ENCODE data around the gene UBE2L3. TPM values are rescaled to one million over a fixed set of nuclear protein-coding genes. Genes with fewer than 3 reads are reported as not detected.
A peak's percentile ranks its signal among the peaks of the same experiment; 100 is the strongest.
"Not testable (repeated sequence)": the region's sequence is repeated elsewhere in the genome, so short reads cannot be mapped to it uniquely, and the experiment has no call there.

The UBE2L3 gene
- polyA plus RNA-seq, 1 donor = 36.8 TPM

DNA sequence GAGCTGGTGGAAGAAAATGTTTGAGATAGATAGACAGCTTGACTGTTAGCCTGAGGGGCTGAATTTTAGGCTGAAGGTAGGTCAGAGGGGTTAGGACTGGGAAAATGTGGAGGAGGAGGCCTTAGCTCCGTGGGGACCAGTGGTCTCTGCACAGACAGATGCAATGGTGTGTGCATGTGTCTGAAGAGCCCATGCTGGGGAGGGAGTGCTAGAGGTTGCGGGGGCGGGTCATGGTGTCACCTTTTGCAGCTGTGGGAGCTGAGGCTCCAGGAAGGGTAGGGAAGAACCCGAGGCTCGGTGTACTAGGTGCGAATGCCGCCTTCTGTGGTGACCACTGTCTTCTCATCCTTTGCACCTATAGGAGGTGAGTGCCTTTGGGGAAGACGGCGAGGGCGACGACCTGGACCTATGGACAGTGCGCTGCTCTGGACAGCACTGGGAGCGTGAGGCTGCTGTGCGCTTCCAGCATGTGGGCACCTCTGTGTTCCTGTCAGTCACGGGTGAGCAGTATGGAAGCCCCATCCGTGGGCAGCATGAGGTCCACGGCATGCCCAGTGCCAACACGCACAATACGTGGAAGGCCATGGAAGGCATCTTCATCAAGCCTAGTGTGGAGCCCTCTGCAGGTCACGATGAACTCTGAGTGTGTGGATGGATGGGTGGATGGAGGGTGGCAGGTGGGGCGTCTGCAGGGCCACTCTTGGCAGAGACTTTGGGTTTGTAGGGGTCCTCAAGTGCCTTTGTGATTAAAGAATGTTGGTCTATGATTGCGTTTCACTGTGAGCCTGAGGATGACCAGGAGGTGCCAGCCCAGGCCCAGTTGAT, 76.2 kb downstream of the UBE2L3 start:
- no peak for DNase-seq (ENCODE audit: low read depth)

DNA sequence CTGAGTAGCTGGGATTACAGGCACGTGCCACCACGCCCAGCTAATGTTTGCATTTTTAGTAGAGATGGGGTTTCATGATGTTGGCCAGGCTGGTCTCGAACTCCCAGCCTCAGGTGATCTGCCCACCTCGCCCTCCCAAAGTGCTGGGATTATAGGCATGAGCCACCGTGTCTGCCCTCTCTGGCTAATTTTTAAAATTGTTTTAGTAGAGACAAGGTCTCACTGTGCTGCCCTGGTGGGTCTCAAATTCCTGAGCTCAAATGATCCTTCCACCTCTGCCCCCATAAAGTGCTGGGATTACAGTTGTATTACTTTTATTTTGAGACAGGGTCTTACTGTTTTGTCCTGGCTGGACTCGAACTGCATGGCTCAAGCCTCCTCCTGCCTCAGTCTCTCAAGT, 78.0 kb downstream of the UBE2L3 start:
- DNase-seq (ENCODE audit: low read depth) = not testable (repeated sequence)

- peak; percentile 58 for DNase-seq (ENCODE audit: low read depth)
These were observed 79.4 kb downstream of the UBE2L3 start for GRCh38 chr22:21646608-21647590.

DNA sequence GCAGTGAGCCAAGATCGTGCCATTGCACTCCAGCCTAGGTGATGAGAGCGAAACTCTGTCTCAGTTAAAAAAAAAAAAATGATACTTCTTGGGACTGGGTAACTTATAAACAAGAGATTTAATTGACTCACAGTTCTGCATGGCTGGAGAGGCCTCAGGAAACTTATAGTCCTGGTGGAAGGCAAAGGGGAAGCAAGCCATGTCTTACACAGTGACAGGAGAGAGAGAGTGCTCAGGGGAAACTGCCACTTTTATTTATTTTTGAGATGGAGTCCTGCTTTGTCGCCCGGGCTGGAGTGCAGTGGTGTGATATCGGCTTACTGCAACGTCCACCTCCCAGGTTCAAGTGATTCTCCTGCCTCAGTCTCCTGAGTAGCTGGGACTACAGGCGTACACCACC, 82.8 kb downstream of the UBE2L3 start:
- no peak for DNase-seq (ENCODE audit: low read depth)

DNA sequence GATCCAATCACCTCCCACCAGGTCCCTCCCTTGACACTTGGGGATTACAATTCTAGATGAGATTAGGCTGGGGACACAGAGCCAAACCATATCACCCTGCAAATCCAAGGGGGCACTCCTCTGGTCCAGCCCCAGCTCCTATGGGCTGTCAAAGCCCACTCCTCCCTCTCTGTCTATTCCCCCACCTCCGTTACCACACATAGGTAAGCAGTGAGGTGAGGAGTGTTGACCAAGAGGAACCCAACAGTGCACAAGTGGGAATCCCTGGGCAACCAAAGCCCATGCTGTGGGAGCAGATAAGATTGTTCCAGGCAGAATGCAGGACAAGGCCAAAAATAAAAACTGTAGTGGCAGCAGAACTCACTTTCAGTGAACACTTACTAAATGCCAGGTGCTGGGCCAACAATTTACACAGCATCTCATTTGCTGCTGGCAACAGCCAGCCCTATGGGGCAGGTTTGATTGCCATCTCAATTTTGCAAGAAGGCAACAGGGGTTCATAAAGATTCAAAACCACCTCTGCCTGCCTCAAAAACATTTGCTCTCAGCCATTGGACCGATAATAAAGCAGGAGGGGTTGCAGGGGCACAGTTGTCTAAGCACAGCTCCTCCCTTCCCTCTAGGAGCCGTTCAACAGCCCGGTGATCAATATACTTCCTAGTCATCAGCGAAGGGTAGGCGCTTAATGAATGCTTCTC, 83.5 kb downstream of the UBE2L3 start:
- no peak for DNase-seq (ENCODE audit: low read depth)

GRCh38 chr22:21651521-21652009, 84.1 kb downstream of the UBE2L3 start:
- DNase-seq (ENCODE audit: low read depth) = no peak

DNA sequence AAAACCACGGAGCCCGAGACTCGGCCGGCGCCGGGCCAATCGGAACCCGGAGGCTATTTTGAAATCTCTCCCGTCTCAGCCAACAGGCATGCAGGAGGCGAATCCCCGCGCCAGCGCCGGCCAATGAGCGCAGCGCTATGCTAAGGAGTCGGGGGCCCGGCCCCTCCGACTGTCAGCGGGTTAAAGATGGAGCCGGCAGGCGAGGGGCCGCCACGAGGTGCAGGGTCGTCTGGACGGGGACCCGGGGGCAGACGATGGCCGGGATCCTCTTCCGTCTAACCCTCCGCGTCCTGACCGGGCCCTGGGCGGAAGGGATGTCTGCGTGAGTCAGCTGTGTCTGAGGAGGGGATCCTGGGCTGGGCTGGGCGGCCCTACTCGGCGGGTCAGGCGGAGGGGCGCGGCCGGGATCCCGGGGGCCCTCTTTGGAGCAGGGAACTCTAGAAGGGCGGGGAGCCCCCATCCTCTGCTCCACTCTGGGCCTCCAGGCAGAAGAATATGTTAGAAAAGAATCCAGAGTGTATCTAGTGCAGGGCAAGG, 84.6 kb downstream of the UBE2L3 start:
- peak; percentile 68 for DNase-seq (ENCODE audit: low read depth)

GRCh38 chr22:21652547-21653545, 85.3 kb downstream of the UBE2L3 start:
- no peak for DNase-seq (ENCODE audit: low read depth)

- DNase-seq (ENCODE audit: low read depth) = no peak
These were observed 89.5 kb downstream of the UBE2L3 start for GRCh38 chr22:21657020-21657359.

DNA sequence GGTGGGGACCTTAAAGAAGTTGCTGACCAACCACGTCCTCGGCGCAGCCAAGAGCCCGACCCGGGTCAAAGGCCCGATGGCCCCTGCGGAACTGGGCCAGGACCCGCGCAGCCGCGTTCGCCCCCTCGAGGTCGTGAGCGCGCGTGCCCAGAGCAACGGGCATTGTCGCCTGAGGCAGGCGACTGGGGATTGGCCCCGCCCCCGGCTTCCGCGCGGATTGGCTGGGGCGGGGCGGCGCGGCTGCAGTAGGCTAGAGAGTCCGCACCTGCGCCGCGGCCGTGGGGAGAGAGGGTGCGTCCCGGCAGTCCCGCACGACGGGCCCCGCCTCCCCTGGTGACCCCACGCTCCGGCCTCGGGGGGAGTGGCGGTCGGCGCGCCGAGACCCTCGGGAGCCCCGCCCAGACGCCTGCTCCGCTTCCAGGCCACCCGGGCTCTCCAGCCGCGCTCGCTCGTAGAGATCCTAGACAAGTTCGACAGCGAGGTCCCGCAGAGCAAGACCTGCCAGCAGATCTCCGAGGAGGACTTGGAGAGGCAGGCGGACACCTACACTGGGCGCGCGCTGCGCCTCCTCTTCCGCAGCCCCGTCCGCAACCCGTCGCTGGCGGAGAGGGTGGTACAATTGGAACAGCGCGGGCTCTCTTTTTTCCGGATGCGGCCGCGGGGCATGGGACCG, 90.0 kb downstream of the UBE2L3 start:
- no peak for DNase-seq (ENCODE audit: low read depth)

- no peak for DNase-seq (ENCODE audit: low read depth)
These were observed 92.5 kb downstream of the UBE2L3 start for GRCh38 chr22:21659864-21660525.

DNA sequence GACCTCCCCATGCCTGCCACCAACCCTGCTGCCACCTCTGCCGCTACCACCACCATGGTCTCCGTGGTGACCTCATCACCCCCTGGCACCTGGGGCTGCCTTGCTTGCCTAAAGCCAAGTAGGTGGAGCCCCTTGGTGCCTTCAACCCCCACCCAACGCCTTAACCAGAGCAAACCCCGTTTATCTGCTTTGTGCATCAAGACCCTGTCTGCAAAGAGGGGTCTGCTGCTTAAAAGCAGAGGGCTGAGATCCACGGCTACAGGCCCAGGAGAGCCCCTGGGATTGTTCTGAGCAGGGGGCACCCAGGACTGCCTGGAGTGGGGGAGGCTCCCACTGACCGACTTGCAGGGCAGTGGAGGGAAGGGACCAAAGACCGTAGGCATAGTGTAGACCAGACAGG, 93.4 kb downstream of the UBE2L3 start:
- DNase-seq (ENCODE audit: low read depth) = no peak

GRCh38 chr22:21661991-21662390, 94.5 kb downstream of the UBE2L3 start:
- DNase-seq (ENCODE audit: low read depth) = no peak

GRCh38 chr22:21663738-21664137, 96.2 kb downstream of the UBE2L3 start:
- no peak for DNase-seq (ENCODE audit: low read depth)

DNA sequence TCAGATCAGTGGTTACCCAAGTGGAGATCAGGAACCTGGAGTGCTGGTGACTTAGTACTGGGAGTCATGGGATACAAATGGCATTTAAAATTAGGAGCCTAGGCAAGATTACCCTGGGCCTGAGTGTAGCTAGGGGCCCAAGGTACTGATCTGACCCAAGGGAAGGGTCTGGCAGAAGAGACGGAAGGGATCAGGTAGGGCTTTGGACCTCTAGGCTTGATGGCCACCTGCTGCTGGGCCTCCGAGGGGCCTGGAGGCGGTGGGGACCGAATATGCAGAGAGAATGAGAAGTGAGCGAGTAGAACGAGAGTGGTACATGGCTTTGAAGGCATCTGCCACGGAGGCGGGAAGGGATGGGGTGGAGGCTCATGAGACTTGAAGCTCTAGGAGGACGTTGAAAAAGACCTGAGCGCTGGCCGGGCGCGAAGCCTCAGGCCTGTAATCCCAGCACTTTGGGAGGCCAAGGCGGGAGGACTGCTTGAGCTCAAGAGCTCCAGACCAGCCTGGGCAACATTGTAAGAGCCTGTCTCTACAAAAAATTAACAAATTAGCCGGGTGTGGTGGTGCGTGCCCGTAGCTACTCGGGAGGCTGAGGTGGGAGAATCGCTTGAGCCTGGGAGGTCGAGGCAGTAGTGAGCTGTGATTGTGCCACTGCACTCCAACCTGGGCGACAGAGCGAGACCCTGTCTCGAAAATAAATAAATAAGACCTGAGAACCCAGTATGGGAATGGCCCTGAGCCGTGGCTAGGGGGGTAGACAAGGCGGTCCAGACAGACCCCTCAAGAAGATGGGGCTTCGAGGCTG, 97.7 kb downstream of the UBE2L3 start:
- no peak for DNase-seq (ENCODE audit: low read depth)

DNA sequence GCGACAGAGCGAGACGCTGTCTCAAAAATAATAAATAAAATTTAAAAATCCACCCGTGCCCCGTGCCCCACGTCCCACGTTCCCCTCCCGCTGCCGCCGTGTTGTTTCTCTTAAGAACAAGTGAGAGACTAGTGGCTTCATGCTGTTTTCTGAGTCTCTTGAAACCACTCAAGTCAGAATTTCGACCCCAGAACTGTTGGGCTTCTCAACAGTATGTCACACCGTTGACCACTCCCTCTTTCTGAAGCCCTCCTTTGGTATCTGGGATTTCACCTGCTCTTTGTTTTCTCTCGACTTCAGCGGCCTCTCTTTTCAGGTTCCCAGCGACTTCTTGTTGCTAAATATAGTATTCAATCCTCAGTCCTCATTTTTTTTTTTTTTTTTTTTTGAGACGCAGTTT, 99.3 kb downstream of the UBE2L3 start:
- DNase-seq (ENCODE audit: low read depth) = no peak

- no peak for DNase-seq (ENCODE audit: low read depth)
These were observed 101.5 kb downstream of the UBE2L3 start for GRCh38 chr22:21669026-21669425.

- no peak for DNase-seq (ENCODE audit: low read depth)
These were observed 104.7 kb downstream of the UBE2L3 start for GRCh38 chr22:21672107-21672629.
